ENCODE data around the gene INAFM2.

INAFM2 gene

DNA sequence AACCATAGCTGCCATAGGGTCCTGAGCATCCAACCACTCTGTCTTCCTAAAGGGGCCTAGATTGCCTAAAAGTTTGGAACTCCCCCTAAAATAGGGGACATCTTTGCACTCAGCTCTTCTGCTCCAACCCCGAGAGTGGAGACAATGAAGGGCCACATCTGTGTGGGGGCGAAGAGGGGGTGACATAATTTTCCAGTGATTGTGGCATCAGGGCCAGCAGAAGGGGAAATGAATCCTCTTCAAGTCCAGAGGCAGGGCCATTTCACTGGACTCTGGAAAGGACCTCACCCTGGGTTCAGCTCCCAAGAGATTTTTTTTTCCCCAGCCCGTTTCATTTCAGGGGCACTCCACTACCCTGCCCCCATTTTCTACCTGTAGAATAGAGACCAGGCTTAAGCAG is 36.0 kb upstream of the INAFM2 start:
- Histone ChIP-seq H3K27ac (ENCODE audit: low read depth, low read length) (no peak overlapping the region), H3K4me3 (ENCODE audit: low read length) (no peak overlapping the region), H3K4me1 (ENCODE audit: control insufficient read depth, low read length) (peaks cover 19% of the 10 kb centered on the region)

DNA sequence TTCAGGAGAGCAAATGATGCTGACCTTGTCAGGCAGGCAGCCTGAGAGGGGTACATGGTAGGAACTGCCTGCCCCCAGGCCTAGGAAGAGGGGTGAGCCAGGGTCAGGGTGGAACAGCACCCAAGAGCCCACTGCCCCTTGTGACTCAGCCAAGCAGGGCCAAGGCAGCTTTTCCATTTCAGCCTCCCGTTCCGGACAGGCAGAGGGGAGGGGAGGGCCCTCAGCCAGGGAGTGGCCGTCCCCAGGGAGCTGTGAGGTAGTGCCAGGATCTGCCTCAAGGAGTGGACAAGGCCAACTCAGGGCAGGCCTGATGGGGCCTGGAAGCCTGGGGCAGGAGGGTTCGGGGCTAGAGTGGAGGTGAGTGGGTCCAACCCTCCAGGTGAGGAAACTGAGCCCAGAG is 35.5 kb upstream of the INAFM2 start:
- TF ChIP-seq, protein P1, sequence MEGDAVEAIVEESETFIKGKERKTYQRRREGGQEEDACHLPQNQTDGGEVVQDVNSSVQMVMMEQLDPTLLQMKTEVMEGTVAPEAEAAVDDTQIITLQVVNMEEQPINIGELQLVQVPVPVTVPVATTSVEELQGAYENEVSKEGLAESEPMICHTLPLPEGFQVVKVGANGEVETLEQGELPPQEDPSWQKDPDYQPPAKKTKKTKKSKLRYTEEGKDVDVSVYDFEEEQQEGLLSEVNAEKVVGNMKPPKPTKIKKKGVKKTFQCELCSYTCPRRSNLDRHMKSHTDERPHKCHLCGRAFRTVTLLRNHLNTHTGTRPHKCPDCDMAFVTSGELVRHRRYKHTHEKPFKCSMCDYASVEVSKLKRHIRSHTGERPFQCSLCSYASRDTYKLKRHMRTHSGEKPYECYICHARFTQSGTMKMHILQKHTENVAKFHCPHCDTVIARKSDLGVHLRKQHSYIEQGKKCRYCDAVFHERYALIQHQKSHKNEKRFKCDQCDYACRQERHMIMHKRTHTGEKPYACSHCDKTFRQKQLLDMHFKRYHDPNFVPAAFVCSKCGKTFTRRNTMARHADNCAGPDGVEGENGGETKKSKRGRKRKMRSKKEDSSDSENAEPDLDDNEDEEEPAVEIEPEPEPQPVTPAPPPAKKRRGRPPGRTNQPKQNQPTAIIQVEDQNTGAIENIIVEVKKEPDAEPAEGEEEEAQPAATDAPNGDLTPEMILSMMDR (IDR thresholded peaks at IDR 0.05; ENCODE audit: low read depth, low read length, poor library complexity, severe bottlenecking): no peak
- TF ChIP-seq EZH2phosphoT487 (IDR thresholded peaks at IDR 0.05; ENCODE audit: borderline replicate concordance, low read length): no peak
- no peak overlapping the region for H3K27ac ChIP-seq (ENCODE audit: low read depth, low read length)
- H3K4me2 ChIP-seq (ENCODE audit: low read length): no peak overlapping the region
- H3K9me3 ChIP-seq (ENCODE audit: control insufficient read depth, insufficient read depth, low read length): no peaks in the 10 kb centered on the region
- peaks cover 14% of the 10 kb centered on the region for H3K27me3 ChIP-seq (ENCODE audit: control insufficient read depth, low read length)
- H4K20me1 ChIP-seq (ENCODE audit: control insufficient read depth, insufficient read depth, low read depth, low read length): no peaks in the 10 kb centered on the region
- H3K4me1 ChIP-seq (ENCODE audit: control insufficient read depth, low read length): peaks cover 14% of the 10 kb centered on the region
- no peaks in the 10 kb centered on the region for H3K9me2 ChIP-seq (replicated peaks; ENCODE audit: control insufficient read depth, low read length)
- no peak overlapping the region for H3K4me3 ChIP-seq (ENCODE audit: low read length)
- no peaks in the 10 kb centered on the region for H3K36me3 ChIP-seq (ENCODE audit: control insufficient read depth, low read length)
- H3K79me2 ChIP-seq (ENCODE audit: control insufficient read depth, low read length): no peaks in the 10 kb centered on the region
- H3F3A ChIP-seq (ENCODE audit: control insufficient read depth, insufficient read depth): 0 out of 2 replicates have a peak, but pooled peaks cover 3% of the 10 kb centered on the region

More for the DNA sequence above, 36.0 kb upstream of the INAFM2 start:
- H3K9me2 ChIP-seq (replicated peaks; ENCODE audit: control insufficient read depth, low read length): no peaks in the 10 kb centered on the region
- TF ChIP-seq, protein P1 (IDR thresholded peaks at IDR 0.05; ENCODE audit: low read depth, low read length, poor library complexity, severe bottlenecking): no peak
- no peak for TF ChIP-seq EZH2phosphoT487 (IDR thresholded peaks at IDR 0.05; ENCODE audit: borderline replicate concordance, low read length)
- no peak overlapping the region for H3K4me2 ChIP-seq (ENCODE audit: low read length)
- peaks cover 18% of the 10 kb centered on the region for H3K27me3 ChIP-seq (ENCODE audit: control insufficient read depth, low read length)
- H3K79me2 ChIP-seq (ENCODE audit: control insufficient read depth, low read length): no peaks in the 10 kb centered on the region
- H3F3A ChIP-seq (ENCODE audit: control insufficient read depth, insufficient read depth): 0 out of 2 replicates have a peak, but pooled peaks cover 3% of the 10 kb centered on the region
- no peaks in the 10 kb centered on the region for H3K36me3 ChIP-seq (ENCODE audit: control insufficient read depth, low read length)
- no peaks in the 10 kb centered on the region for H3K9me3 ChIP-seq (ENCODE audit: control insufficient read depth, insufficient read depth, low read length)
- H4K20me1 ChIP-seq (ENCODE audit: control insufficient read depth, insufficient read depth, low read depth, low read length): no peaks in the 10 kb centered on the region

DNA sequence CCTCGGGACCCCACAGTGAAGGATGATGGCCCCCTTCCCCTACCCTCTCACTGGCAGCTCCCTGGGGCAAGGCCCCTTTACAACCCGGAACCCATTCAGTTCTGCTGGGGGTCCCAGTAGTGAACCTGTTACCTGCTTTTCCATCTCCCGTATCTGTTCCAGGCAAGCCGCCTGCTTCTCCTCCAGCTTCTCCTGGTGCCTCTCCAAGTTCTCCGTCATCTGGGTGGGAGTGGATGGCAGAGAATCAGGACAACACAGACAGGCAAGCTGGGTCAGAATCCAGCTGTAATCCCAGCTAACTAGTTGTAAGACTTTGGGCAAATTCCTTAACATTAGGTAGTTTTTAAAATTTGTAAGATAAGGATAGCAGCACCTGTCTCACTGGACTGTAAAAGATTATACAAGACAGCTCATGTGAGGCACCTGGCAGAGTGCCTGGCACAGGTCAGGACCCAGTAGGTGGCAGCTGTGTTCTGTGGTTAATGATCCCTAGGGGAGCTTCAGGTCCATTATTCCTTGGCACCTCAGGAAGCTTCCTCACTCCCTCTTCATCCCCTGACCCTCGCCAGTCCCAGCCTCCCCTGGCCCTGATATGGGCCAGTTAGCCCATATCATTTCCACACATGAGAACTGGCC is 34.2 kb upstream of the INAFM2 start:
- Histone ChIP-seq H3K79me2 (ENCODE audit: control insufficient read depth, low read length) (no peaks in the 10 kb centered on the region), H3K4me2 (ENCODE audit: low read length) (0 out of 2 replicates have a peak overlapping the region, but pooled peaks have one; percentile 7), H4K20me1 (ENCODE audit: control insufficient read depth, insufficient read depth, low read depth, low read length) (no peaks in the 10 kb centered on the region), H3F3A (ENCODE audit: control insufficient read depth, insufficient read depth) (0 out of 2 replicates have a peak, but pooled peaks cover 3% of the 10 kb centered on the region), H3K9me2 (replicated peaks; ENCODE audit: control insufficient read depth, low read length) (no peaks in the 10 kb centered on the region), H3K27me3 (ENCODE audit: control insufficient read depth, low read length) (peaks cover under 1% of the 10 kb centered on the region; the same call in 1 of the 2 replicates), H3K9me3 (ENCODE audit: control insufficient read depth, insufficient read depth, low read length) (no peaks in the 10 kb centered on the region), H3K27ac (ENCODE audit: low read depth, low read length) (no peak overlapping the region), H3K4me1 (ENCODE audit: control insufficient read depth, low read length) (peaks cover 11% of the 10 kb centered on the region), H3K4me3 (ENCODE audit: low read length) (no peak overlapping the region), H3K36me3 (ENCODE audit: control insufficient read depth, low read length) (no peaks in the 10 kb centered on the region)
- TF ChIP-seq, protein P1 (IDR thresholded peaks at IDR 0.05; ENCODE audit: low read depth, low read length, poor library complexity, severe bottlenecking): no peak
- TF ChIP-seq EZH2phosphoT487 (IDR thresholded peaks at IDR 0.05; ENCODE audit: borderline replicate concordance, low read length): no peak
